Thyroid gland (tissue), 4 donors: ENCODE measurements around the gene KIF17. TPM values are rescaled to one million over a fixed set of nuclear protein-coding genes. Genes with fewer than 3 reads are reported as not detected.
A peak's percentile ranks its signal among the peaks of the same experiment; 100 is the strongest.

ENCODE experiments used
- DNase-seq, 2 donors: peaks; one replicate each; pipeline ENCODE4 v3.0.0-alpha.2; 2019
- H3K27ac ChIP-seq, 3 donors: fragments of 200-600 bp; sonication (generic); 1 replicate in 2 of 3; 2 replicates in 1 of 3; pipeline ENCODE4 v1.5.1; 2016 to 2019; ENCODE audit warnings: mild to moderate bottlenecking in 1 of 3, moderate library complexity in 1 of 3
- H3K27me3 ChIP-seq: fragments of 200-600 bp; sonication (generic); one replicate; pipeline ENCODE4 v1.5.1; 2019
- H3K36me3 ChIP-seq, 2 donors: fragments of 200-600 bp; sonication (generic); one replicate each; pipeline ENCODE4 v1.5.1; 2016 to 2019
- H3K4me1 ChIP-seq, 2 donors: fragments of 200-600 bp; sonication (generic); one replicate each; pipeline ENCODE4 v1.5.1; 2017 to 2019
- H3K4me3 ChIP-seq, 3 donors: fragments of 200-600 bp; sonication (generic); replicated peaks in 1 of 3; 1 replicate in 2 of 3; 2 replicates in 1 of 3; pipeline ENCODE4 v1.5.1; 2016; ENCODE audit warnings: mild to moderate bottlenecking in 1 of 3
- H3K9me3 ChIP-seq: fragments of 200-600 bp; sonication (generic); one replicate; pipeline ENCODE4 v1.5.1; 2017
- CTCF ChIP-seq, 6 experiments: fragments of 200-600 bp in 3 of 6; fragments of 450-650 bp in 3 of 6; sonication (generic) in 3 of 6; IDR thresholded peaks; one replicate each; pipeline ENCODE4 v1.5.1; 2016 to 2019; ENCODE audit warnings: antibody characterized with exemption in 6 of 6, mild to moderate bottlenecking in 2 of 6, inconsistent platforms in 1 of 6, moderate library complexity in 1 of 6
- POLR2A ChIP-seq, 2 donors: fragments of 450-650 bp; IDR thresholded peaks; one replicate each; pipeline ENCODE4 v1.6.1; 2017; ENCODE audit warnings: antibody characterized with exemption in 2 of 2, mild to moderate bottlenecking in 2 of 2, moderate library complexity in 1 of 2
- WGBS, 2 donors: methylation state at CpG; one replicate each; pipeline ENCODE4 v1.1.5; 2017; 5-methylcytosine and 5-hydroxymethylcytosine counted together
- intact Hi-C: fragments of 100-400 bp; cut with DNase I; formaldehyde crosslinking; loops from one replicate; pipeline ENCODE4 v1.15.1; 2023
- total RNA-seq, 4 donors: library from RNA; depleted of rRNA; stranded (reverse); fragments of >200 nt; gene quantifications; one replicate each; pipeline ENCODE4 v1.2.3, GENCODE V29; 2016

KIF17 gene
- total RNA-seq = 10 to 100 TPM in 1 of 4 donors, 1 to 10 TPM in 3; 7.5 to 11.5 (median 8.6) TPM

GRCh38 chr1:20717452-20718342, at the start of gene KIF17:
KIF17 (minus strand) TSS chr1:20718007; CDS start chr1:20717706, 301 bp downstream.
- TF ChIP-seq CTCF (IDR thresholded peaks at IDR 0.05) (no peak), POLR2A (IDR thresholded peaks at IDR 0.05) (peak in 1 of 2 donors; percentile 6)
- 0 to 10% methylated on average over 4 to 11 of the region's 112 CpGs for WGBS, 2 donors
- Histone ChIP-seq H3K9me3 (no peaks in the 10 kb centered on the region), H3K27ac (peak within 1 kb of the TSS in 2 of 3 donors; percentile 38 to 46), H3K4me3 (peak within 1 kb of the TSS; percentile 8 to 40 (median 11)), H3K4me1 (peaks cover 5 to 11% of the 10 kb centered on the region in 2 donors), H3K27me3 (no peaks in the 10 kb centered on the region), H3K36me3 (no peaks in the 10 kb centered on the region)
- DNase-seq = peak; percentile 85 to 86
- intact Hi-C loops = no loop called here

- Histone ChIP-seq H3K9me3 (no peaks in the 10 kb centered on the region), H3K4me1 (no peaks in the 10 kb centered on the region), H3K27ac (no peak overlapping the region), H3K4me3 (no peak overlapping the region), H3K27me3 (no peaks in the 10 kb centered on the region), H3K36me3 (peaks cover 57 to 91% of the 10 kb centered on the region in 2 donors)
- intact Hi-C loops = no loop called here
- no peak for DNase-seq
- TF ChIP-seq CTCF (IDR thresholded peaks at IDR 0.05) (no peak), POLR2A (IDR thresholded peaks at IDR 0.05) (no peak)
These were observed 49.5 kb upstream of the KIF17 start for GRCh38 chr1:20767271-20767670.

- peaks cover 71 to 80% of the 10 kb centered on the region in 2 donors for H3K36me3 ChIP-seq
- H3K27me3 ChIP-seq = no peaks in the 10 kb centered on the region
- TF ChIP-seq CTCF (IDR thresholded peaks at IDR 0.05) (no peak), POLR2A (IDR thresholded peaks at IDR 0.05) (no peak)
- H3K9me3 ChIP-seq = no peaks in the 10 kb centered on the region
- H3K4me3 ChIP-seq = no peak overlapping the region
- DNase-seq = no peak
- H3K27ac ChIP-seq = no peak overlapping the region
- intact Hi-C loops = no loop called here
- WGBS, 2 donors = 94 to 95% methylated on average over 3 of the region's 3 CpGs
- H3K4me1 ChIP-seq = peaks cover 0 to 4% of the 10 kb centered on the region in 2 donors
These were observed 45.6 kb upstream of the KIF17 start for GRCh38 chr1:20763417-20763816.

GRCh38 chr1:20760322-20760721, 42.5 kb upstream of the KIF17 start:
- Histone ChIP-seq H3K36me3 (peaks cover 74 to 81% of the 10 kb centered on the region in 2 donors), H3K27ac (no peak overlapping the region), H3K9me3 (no peaks in the 10 kb centered on the region), H3K4me1 (peaks cover 0 to 4% of the 10 kb centered on the region in 2 donors), H3K4me3 (no peak overlapping the region), H3K27me3 (no peaks in the 10 kb centered on the region)
- WGBS, 2 donors = 93 to 95% methylated on average over 6 of the region's 6 CpGs
- no peak for DNase-seq
- no peak for TF ChIP-seq POLR2A (IDR thresholded peaks at IDR 0.05)
- intact Hi-C loops = no loop called here

GRCh38 chr1:20753589-20753988, 35.8 kb upstream of the KIF17 start:
- Histone ChIP-seq H3K36me3 (peaks cover 32 to 49% of the 10 kb centered on the region in 2 donors), H3K9me3 (no peaks in the 10 kb centered on the region), H3K4me1 (no peaks in the 10 kb centered on the region), H3K27me3 (no peaks in the 10 kb centered on the region), H3K4me3 (no peak overlapping the region), H3K27ac (no peak overlapping the region)
- WGBS, 2 donors = 85 to 86% methylated on average over 3 of the region's 3 CpGs
- intact Hi-C loops = no loop called here
- TF ChIP-seq CTCF (IDR thresholded peaks at IDR 0.05) (no peak), POLR2A (IDR thresholded peaks at IDR 0.05) (no peak)
- DNase-seq = no peak
